Neural cell (in vitro differentiated cells): ENCODE data around the gene FAM241A.

Source experiments
- EP300 ChIP-seq: fragments of 450-650 bp; conservative IDR thresholded peaks from 2 replicates; pipeline ENCODE4 v1.6.1; 2014; ENCODE audit warnings: antibody characterized with exemption, mild to moderate bottlenecking, moderate library complexity; ENCODE audit not compliant: poor library complexity, severe bottlenecking
- EZH2 ChIP-seq: fragments of 200-600, 300-800 bp; shearing (Covaris generic), sonication (generic); IDR thresholded peaks from 2 replicates; pipeline ENCODE4 v1.6.1; 2014; ENCODE audit warnings: antibody characterized with exemption, low read length, borderline replicate concordance, mild to moderate bottlenecking; ENCODE audit not compliant: insufficient read depth, poor library complexity, severe bottlenecking
- POLR2AphosphoS5 ChIP-seq: IDR thresholded peaks from 2 replicates; pipeline ENCODE4 v1.6.1; 2012
- RAD21 ChIP-seq: fragments of 450-650 bp; conservative IDR thresholded peaks from 2 replicates; pipeline ENCODE4 v1.6.1; 2014; ENCODE audit warnings: antibody characterized with exemption, mild to moderate bottlenecking, moderate library complexity
- SMC3 ChIP-seq: fragments of 450-650 bp; conservative IDR thresholded peaks from 2 replicates; pipeline ENCODE4 v1.6.1; 2014; ENCODE audit warnings: antibody characterized with exemption, mild to moderate bottlenecking, moderate library complexity; ENCODE audit not compliant: poor library complexity
- TAF1 ChIP-seq: IDR thresholded peaks from 2 replicates; pipeline ENCODE4 v1.6.1; 2012; ENCODE audit warnings: low read depth
- TF ChIP-seq, protein P1 (sequence below): fragments of 450-650 bp; IDR thresholded peaks from 2 replicates; pipeline ENCODE4 v1.5.1; 2014; ENCODE audit warnings: antibody characterized with exemption, mild to moderate bottlenecking, moderate library complexity; ENCODE audit not compliant: poor library complexity, severe bottlenecking
- TF ChIP-seq, protein P2 (sequence below): IDR thresholded peaks from 2 replicates; pipeline ENCODE4 v1.6.1; 2012; ENCODE audit warnings: borderline replicate concordance

DNA sequence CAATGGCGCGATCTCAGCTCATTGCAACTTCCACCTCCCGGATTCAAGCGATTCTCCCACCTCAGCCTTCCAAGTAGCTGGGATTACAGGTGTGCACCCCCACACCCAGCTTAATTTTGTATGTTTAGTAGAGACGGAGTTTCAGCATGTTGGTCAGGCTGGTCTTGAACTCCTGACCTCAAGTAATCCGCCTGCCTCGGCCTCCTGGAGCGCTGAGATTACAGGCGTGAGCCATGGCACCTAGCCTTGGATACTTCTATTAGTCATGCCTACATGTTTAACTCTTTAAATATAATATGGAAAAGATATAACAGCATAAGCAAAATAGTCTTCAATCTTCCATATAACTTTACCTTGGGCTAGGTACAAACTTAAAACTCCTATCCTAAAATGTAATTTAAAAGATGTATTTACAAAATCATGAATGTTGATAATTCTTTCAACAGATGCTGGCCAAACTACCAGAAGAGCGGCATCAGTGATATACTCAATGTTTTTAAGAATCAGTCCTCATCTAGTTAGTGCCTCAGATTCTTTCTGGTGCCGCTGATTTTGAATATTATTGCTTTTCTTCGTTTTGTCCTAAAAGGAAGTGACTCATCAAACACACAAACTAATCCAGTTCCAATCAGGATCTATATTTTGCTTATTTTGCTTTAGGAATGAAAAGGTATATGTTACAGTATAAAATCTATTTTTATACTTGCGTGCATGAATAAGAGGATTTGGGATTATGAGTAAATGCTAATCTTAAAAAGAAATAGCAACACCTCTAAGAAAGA lies 23.7 kb downstream of the FAM241A start:
- TF ChIP-seq, protein P1, sequence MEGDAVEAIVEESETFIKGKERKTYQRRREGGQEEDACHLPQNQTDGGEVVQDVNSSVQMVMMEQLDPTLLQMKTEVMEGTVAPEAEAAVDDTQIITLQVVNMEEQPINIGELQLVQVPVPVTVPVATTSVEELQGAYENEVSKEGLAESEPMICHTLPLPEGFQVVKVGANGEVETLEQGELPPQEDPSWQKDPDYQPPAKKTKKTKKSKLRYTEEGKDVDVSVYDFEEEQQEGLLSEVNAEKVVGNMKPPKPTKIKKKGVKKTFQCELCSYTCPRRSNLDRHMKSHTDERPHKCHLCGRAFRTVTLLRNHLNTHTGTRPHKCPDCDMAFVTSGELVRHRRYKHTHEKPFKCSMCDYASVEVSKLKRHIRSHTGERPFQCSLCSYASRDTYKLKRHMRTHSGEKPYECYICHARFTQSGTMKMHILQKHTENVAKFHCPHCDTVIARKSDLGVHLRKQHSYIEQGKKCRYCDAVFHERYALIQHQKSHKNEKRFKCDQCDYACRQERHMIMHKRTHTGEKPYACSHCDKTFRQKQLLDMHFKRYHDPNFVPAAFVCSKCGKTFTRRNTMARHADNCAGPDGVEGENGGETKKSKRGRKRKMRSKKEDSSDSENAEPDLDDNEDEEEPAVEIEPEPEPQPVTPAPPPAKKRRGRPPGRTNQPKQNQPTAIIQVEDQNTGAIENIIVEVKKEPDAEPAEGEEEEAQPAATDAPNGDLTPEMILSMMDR = no peak
- TF ChIP-seq EZH2 = no peak
- TF ChIP-seq SMC3 = no peak
- TF ChIP-seq TAF1 = no peak
- TF ChIP-seq, protein P2, sequence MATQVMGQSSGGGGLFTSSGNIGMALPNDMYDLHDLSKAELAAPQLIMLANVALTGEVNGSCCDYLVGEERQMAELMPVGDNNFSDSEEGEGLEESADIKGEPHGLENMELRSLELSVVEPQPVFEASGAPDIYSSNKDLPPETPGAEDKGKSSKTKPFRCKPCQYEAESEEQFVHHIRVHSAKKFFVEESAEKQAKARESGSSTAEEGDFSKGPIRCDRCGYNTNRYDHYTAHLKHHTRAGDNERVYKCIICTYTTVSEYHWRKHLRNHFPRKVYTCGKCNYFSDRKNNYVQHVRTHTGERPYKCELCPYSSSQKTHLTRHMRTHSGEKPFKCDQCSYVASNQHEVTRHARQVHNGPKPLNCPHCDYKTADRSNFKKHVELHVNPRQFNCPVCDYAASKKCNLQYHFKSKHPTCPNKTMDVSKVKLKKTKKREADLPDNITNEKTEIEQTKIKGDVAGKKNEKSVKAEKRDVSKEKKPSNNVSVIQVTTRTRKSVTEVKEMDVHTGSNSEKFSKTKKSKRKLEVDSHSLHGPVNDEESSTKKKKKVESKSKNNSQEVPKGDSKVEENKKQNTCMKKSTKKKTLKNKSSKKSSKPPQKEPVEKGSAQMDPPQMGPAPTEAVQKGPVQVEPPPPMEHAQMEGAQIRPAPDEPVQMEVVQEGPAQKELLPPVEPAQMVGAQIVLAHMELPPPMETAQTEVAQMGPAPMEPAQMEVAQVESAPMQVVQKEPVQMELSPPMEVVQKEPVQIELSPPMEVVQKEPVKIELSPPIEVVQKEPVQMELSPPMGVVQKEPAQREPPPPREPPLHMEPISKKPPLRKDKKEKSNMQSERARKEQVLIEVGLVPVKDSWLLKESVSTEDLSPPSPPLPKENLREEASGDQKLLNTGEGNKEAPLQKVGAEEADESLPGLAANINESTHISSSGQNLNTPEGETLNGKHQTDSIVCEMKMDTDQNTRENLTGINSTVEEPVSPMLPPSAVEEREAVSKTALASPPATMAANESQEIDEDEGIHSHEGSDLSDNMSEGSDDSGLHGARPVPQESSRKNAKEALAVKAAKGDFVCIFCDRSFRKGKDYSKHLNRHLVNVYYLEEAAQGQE = no peak
- no peak for TF ChIP-seq EP300
- no peak for TF ChIP-seq POLR2AphosphoS5
- TF ChIP-seq RAD21 = no peak
